ENCODE measurements around the gene SERINC5. TPM values are rescaled to one million over a fixed set of nuclear protein-coding genes. Genes with fewer than 3 reads are reported as not detected.

Gene SERINC5
- total RNA-seq, 1 experiment from 2014 or later, result 52.3 TPM

GRCh38 chr5:80208381-80208780, 47.5 kb downstream of the SERINC5 start:
- no peak overlapping the region for H3K18ac ChIP-seq (ENCODE audit: insufficient read length, low read depth, low read length)
- Mint-ChIP-seq H3K4me3 (no peak overlapping the region), H3K9me3 (peaks cover 0 to 3% of the 10 kb centered on the region in 2 experiments; a peak in 2 of 5 replicates), H3K4me1 (peaks cover 38 to 46% of the 10 kb centered on the region in 2 experiments), H3K36me3 (ENCODE audit: insufficient read depth in 1 of 3, low read depth in 3 of 3) (peaks cover 8 to 13% (median 10%) of the 10 kb centered on the region in 3 experiments; a peak in 6 of 7 replicates), H3K27me3 (ENCODE audit: low read depth) (no peaks in the 10 kb centered on the region), H3K27ac (peak overlapping the region in 1 of 3 experiments; percentile 0; a peak in 2 of 7 replicates)
- no peak overlapping the region for H3K9ac ChIP-seq (ENCODE audit: extremely low read depth, insufficient read length, low read length)
- no peak overlapping the region for H3K4me2 ChIP-seq (ENCODE audit: insufficient read depth, insufficient read length, low read length)
- no peak overlapping the region for H2AFZ ChIP-seq (ENCODE audit: low read length)
- H3K56ac ChIP-seq (ENCODE audit: insufficient read length, low read depth, low read length), result no peak overlapping the region
- H3K79me1 ChIP-seq (ENCODE audit: insufficient read depth, low read depth, low read length, poor library complexity, severe bottlenecking), result peaks cover 12% of the 10 kb centered on the region
- WGBS (ENCODE audit: extremely low coverage, insufficient read length, low lambda C conversion rate), result no CpG with 5 or more reads among the region's 4 CpGs
- no peak overlapping the region for H2BK12ac ChIP-seq (ENCODE audit: insufficient read length, low read depth, low read length)
- no peak overlapping the region for H2AK5ac ChIP-seq (ENCODE audit: insufficient read length, low read length)
- no peak overlapping the region for H2BK15ac ChIP-seq (ENCODE audit: low read depth, low read length)
- no peak for TF ChIP-seq CTCF (conservative IDR thresholded peaks at IDR 0.05)
- DNase-seq, result no peak
- H4K20me1 ChIP-seq (ENCODE audit: control insufficient read depth, insufficient read depth, insufficient read length), result no peaks in the 10 kb centered on the region
- no peaks in the 10 kb centered on the region for H3K23me2 ChIP-seq (ENCODE audit: insufficient read length, low read depth, low read length, poor library complexity, severe bottlenecking)
- H2BK120ac ChIP-seq (ENCODE audit: low read depth, low read length, poor library complexity, severe bottlenecking), result no peak overlapping the region
- no peak overlapping the region for H4K8ac ChIP-seq (replicated peaks; ENCODE audit: insufficient read length, low read depth, low read length)
- H3K9me3 ChIP-seq (ENCODE audit: control insufficient read depth, low read depth, low read length), result no peaks in the 10 kb centered on the region
- peaks cover 13% of the 10 kb centered on the region; the same call in 1 of the 2 replicates for H3K4me1 ChIP-seq (ENCODE audit: insufficient read depth, low read length)
- H4K5ac ChIP-seq (ENCODE audit: insufficient read length, low read depth, low read length), result no peak overlapping the region
- H2BK5ac ChIP-seq (ENCODE audit: insufficient read length, low read length), result no peak overlapping the region
- H3T11ph ChIP-seq (ENCODE audit: low read length), result no peak overlapping the region
- no peak overlapping the region for H4K91ac ChIP-seq (ENCODE audit: insufficient read length, low read depth, low read length)
- no peak overlapping the region for H3K4ac ChIP-seq (ENCODE audit: low read depth, low read length)
- H3K27me3 ChIP-seq (ENCODE audit: insufficient read depth, low read length), result no peaks in the 10 kb centered on the region
- H3K27ac ChIP-seq (ENCODE audit: insufficient read length, low read depth, low read length), result no peak overlapping the region
- peaks cover 30% of the 10 kb centered on the region; the same call in 1 of the 2 replicates for H3K79me2 ChIP-seq (ENCODE audit: insufficient read depth, low read length)
- H2BK20ac ChIP-seq (ENCODE audit: low read depth, low read length, poor library complexity, severe bottlenecking), result no peak overlapping the region
- H3K23ac ChIP-seq (ENCODE audit: insufficient read length, low read depth, low read length), result no peak overlapping the region
- H3K14ac ChIP-seq (ENCODE audit: insufficient read depth, low read length), result no peak overlapping the region

All from H9 (cell line).